H9 (cell line): ENCODE results near the gene ANKRD39. TPM values are rescaled to one million over a fixed set of nuclear protein-coding genes. Genes with fewer than 3 reads are reported as not detected.

ENCODE experiments used
- DNase-seq: peaks from one replicate; pipeline ENCODE4 v3.0.0-alpha.2; 2017
- H2AFZ ChIP-seq: one replicate; pipeline ENCODE4 v1.6.1; 2013; ENCODE audit warnings: mild to moderate bottlenecking, low read length, control low read depth, moderate library complexity
- H2AK5ac ChIP-seq: 2 replicates; pipeline ENCODE4 v1.6.1; 2013; ENCODE audit warnings: low read length, control low read depth, mixed read lengths; ENCODE audit not compliant: insufficient read length
- H2BK120ac ChIP-seq: one replicate; pipeline ENCODE4 v1.6.1; 2013; ENCODE audit warnings: low read depth, mild to moderate bottlenecking, low read length, control low read depth, inconsistent platforms; ENCODE audit not compliant: poor library complexity, severe bottlenecking
- H2BK12ac ChIP-seq: 2 replicates; pipeline ENCODE4 v1.6.1; 2013; ENCODE audit warnings: low read length, control low read depth, mixed read lengths, low read depth; ENCODE audit not compliant: insufficient read length
- H2BK15ac ChIP-seq: 2 replicates; pipeline ENCODE4 v1.6.1; 2013; ENCODE audit warnings: low read depth, low read length, control low read depth
- H2BK20ac ChIP-seq: one replicate; pipeline ENCODE4 v1.6.1; 2013; ENCODE audit warnings: low read depth, mild to moderate bottlenecking, low read length, control low read depth, inconsistent platforms; ENCODE audit not compliant: poor library complexity, severe bottlenecking
- H2BK5ac ChIP-seq: 2 replicates; pipeline ENCODE4 v1.6.1; 2013; ENCODE audit warnings: low read length, control low read depth, mixed read lengths; ENCODE audit not compliant: insufficient read length
- H3K14ac ChIP-seq: 2 replicates; pipeline ENCODE4 v1.6.1; 2013; ENCODE audit warnings: low read length, control low read depth; ENCODE audit not compliant: insufficient read depth
- H3K18ac ChIP-seq: 2 replicates; pipeline ENCODE4 v1.6.1; 2013; ENCODE audit warnings: low read depth, mild to moderate bottlenecking, mixed read lengths, low read length, control low read depth; ENCODE audit not compliant: insufficient read length
- H3K23ac ChIP-seq: 2 replicates; pipeline ENCODE4 v1.6.1; 2013; ENCODE audit warnings: low read length, control low read depth, mixed read lengths, low read depth; ENCODE audit not compliant: insufficient read length
- H3K23me2 ChIP-seq: 2 replicates; pipeline ENCODE4 v1.6.1; 2013; ENCODE audit warnings: low read depth, mild to moderate bottlenecking, mixed read lengths, low read length, control low read depth; ENCODE audit not compliant: insufficient read length, poor library complexity, severe bottlenecking
- H3K27ac ChIP-seq: 2 replicates; pipeline ENCODE4 v1.5.1; 2013; ENCODE audit warnings: low read length, control low read depth, mixed read lengths, low read depth; ENCODE audit not compliant: insufficient read length
- H3K27me3 ChIP-seq: 2 replicates; pipeline ENCODE4 v1.6.1; 2013; ENCODE audit warnings: low read length, control low read depth, inconsistent platforms; ENCODE audit not compliant: insufficient read depth
- H3K4ac ChIP-seq: 2 replicates; pipeline ENCODE4 v1.6.1; 2013; ENCODE audit warnings: low read depth, mild to moderate bottlenecking, control low read depth, inconsistent platforms, low read length, moderate library complexity
- H3K4me1 ChIP-seq: 2 replicates; pipeline ENCODE4 v1.6.1; 2013; ENCODE audit warnings: low read length, control low read depth, inconsistent platforms; ENCODE audit not compliant: insufficient read depth
- H3K4me2 ChIP-seq: 2 replicates; pipeline ENCODE4 v1.6.1; 2013; ENCODE audit warnings: low read length, control low read depth, mixed read lengths; ENCODE audit not compliant: insufficient read length, insufficient read depth
- H3K56ac ChIP-seq: 2 replicates; pipeline ENCODE4 v1.6.1; 2013; ENCODE audit warnings: low read depth, mild to moderate bottlenecking, mixed read lengths, low read length, control low read depth; ENCODE audit not compliant: insufficient read length
- H3K79me1 ChIP-seq: 2 replicates; pipeline ENCODE4 v1.6.1; 2013; ENCODE audit warnings: low read depth, mild to moderate bottlenecking, moderate library complexity, low read length, control low read depth, inconsistent platforms; ENCODE audit not compliant: insufficient read depth, poor library complexity, severe bottlenecking
- H3K79me2 ChIP-seq: 2 replicates; pipeline ENCODE4 v1.6.1; 2013; ENCODE audit warnings: low read length, control low read depth, inconsistent platforms; ENCODE audit not compliant: insufficient read depth
- H3K9ac ChIP-seq: 2 replicates; pipeline ENCODE4 v1.6.1; 2013; ENCODE audit warnings: low read length, control low read depth, mixed read lengths; ENCODE audit not compliant: insufficient read length; ENCODE audit errors: extremely low read depth
- H3K9me3 ChIP-seq: one replicate; pipeline ENCODE4 v1.6.1; 2013; ENCODE audit warnings: low read depth, low read length, inconsistent platforms; ENCODE audit not compliant: control insufficient read depth
- H3T11ph ChIP-seq: one replicate; pipeline ENCODE4 v1.6.1; 2013; ENCODE audit warnings: mild to moderate bottlenecking, low read length, control low read depth, inconsistent platforms
- H4K20me1 ChIP-seq: one replicate; pipeline ENCODE4 v1.6.1; 2013; ENCODE audit not compliant: control insufficient read depth, insufficient read length, insufficient read depth
- H4K5ac ChIP-seq: 2 replicates; pipeline ENCODE4 v1.6.1; 2013; ENCODE audit warnings: low read depth, mild to moderate bottlenecking, mixed read lengths, low read length, control low read depth; ENCODE audit not compliant: insufficient read length
- H4K8ac ChIP-seq: replicated peaks from 2 replicates; pipeline ENCODE4 v1.6.1; 2013; ENCODE audit warnings: low read length, control low read depth, mixed read lengths, low read depth; ENCODE audit not compliant: insufficient read length
- H4K91ac ChIP-seq: 2 replicates; pipeline ENCODE4 v1.6.1; 2013; ENCODE audit warnings: low read depth, mild to moderate bottlenecking, moderate library complexity, mixed read lengths, low read length, control low read depth; ENCODE audit not compliant: insufficient read length
- H3K27ac Mint-ChIP-seq, 3 experiments: 2 replicates in 2 of 3; 3 replicates in 1 of 3; pipeline ENCODE4 v1.8.0; 2020 to 2021; ENCODE audit warnings: mixed read lengths in 3 of 3, mild to moderate bottlenecking in 1 of 3, moderate library complexity in 1 of 3
- H3K27me3 Mint-ChIP-seq: 2 replicates; pipeline ENCODE4 v1.8.0; 2021; ENCODE audit warnings: low read depth, mild to moderate bottlenecking, moderate library complexity, mixed read lengths
- H3K36me3 Mint-ChIP-seq, 3 experiments: 2 replicates in 2 of 3; 3 replicates in 1 of 3; pipeline ENCODE4 v1.8.0; 2020 to 2021; ENCODE audit warnings: low read depth in 3 of 3, mixed read lengths in 3 of 3; ENCODE audit not compliant: insufficient read depth in 1 of 3
- H3K4me1 Mint-ChIP-seq, 2 experiments: 2 replicates each; pipeline ENCODE4 v1.8.0; 2020; ENCODE audit warnings: mixed read lengths in 2 of 2
- H3K4me3 Mint-ChIP-seq, 2 experiments: 2 replicates in 1 of 2; 3 replicates in 1 of 2; pipeline ENCODE4 v1.8.0; 2020 to 2021; ENCODE audit warnings: mild to moderate bottlenecking in 2 of 2, mixed read lengths in 2 of 2, moderate library complexity in 1 of 2
- H3K9me3 Mint-ChIP-seq, 2 experiments: 2 replicates in 1 of 2; 3 replicates in 1 of 2; pipeline ENCODE4 v1.8.0; 2020; ENCODE audit warnings: mild to moderate bottlenecking in 2 of 2, mixed read lengths in 2 of 2, moderate library complexity in 1 of 2
- CTCF ChIP-seq: fragments of 200-600 bp; sonication (generic); conservative IDR thresholded peaks from 3 replicates; pipeline ENCODE4 v1.8.0; 2021; ENCODE audit warnings: antibody characterized with exemption, mild to moderate bottlenecking
- WGBS: extraction: QIAGEN DNeasy Blood & Tissue Kit; methylation state at CpG from one replicate; pipeline ENCODE4 v1.1.7; 2013; ENCODE audit warnings: missing lambda C conversion rate, low lambda C conversion rate, mixed read lengths; ENCODE audit not compliant: insufficient read length; ENCODE audit errors: extremely low coverage; 5-methylcytosine and 5-hydroxymethylcytosine counted together
- total RNA-seq: library from RNA; stranded (reverse); gene quantifications from 2 replicates; pipeline ENCODE4 v1.2.1, GENCODE V29; 2021

The ANKRD39 gene
- total RNA-seq, 1 experiment from 2014 or later, result 13.0 TPM

DNA sequence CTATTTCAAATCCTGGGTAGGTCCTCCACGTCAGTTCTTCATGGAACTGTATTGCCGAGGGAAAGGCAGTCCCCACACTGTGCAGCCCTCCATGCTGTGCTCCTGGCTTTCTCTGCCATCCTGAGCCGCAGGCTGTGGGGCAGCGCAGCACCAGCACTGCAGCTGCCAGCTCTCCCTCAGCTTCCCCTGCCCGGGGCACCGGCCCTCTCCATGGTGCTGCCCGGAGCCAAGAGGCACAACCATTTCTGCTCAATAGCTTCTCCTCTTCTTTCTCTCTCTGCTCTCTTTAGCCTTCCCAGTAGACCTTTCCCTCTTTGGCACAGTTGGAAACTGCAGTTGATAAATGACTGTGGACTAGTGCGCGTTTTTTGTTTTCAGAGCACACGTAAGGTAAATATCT is 26.1 kb downstream of the ANKRD39 start:
- Histone ChIP-seq H3K4ac (no peak overlapping the region), H3K9ac (no peak overlapping the region), H4K8ac (no peak overlapping the region), H3K14ac (no peak overlapping the region), H2BK120ac (no peak overlapping the region), H3K18ac (no peak overlapping the region), H3K4me2 (no peak overlapping the region), H3T11ph (no peak overlapping the region), H4K5ac (no peak overlapping the region), H4K20me1 (no peaks in the 10 kb centered on the region), H3K79me2 (no peaks in the 10 kb centered on the region), H2BK15ac (no peak overlapping the region), H4K91ac (no peak overlapping the region), H3K4me1 (no peaks in the 10 kb centered on the region), H3K56ac (no peak overlapping the region), H3K27me3 (no peaks in the 10 kb centered on the region), H2BK12ac (no peak overlapping the region), H3K79me1 (no peaks in the 10 kb centered on the region), H3K23ac (no peak overlapping the region), H2BK5ac (no peak overlapping the region), H2BK20ac (no peak overlapping the region), H3K9me3 (no peaks in the 10 kb centered on the region), H3K27ac (no peak overlapping the region), H2AFZ (no peak overlapping the region), H2AK5ac (no peak overlapping the region), H3K23me2 (no peaks in the 10 kb centered on the region)
- H3K4me1 Mint-ChIP-seq, result peaks cover 21 to 22% of the 10 kb centered on the region in 2 experiments
- no peaks in the 10 kb centered on the region for H3K9me3 Mint-ChIP-seq
- H3K27me3 Mint-ChIP-seq, result no peaks in the 10 kb centered on the region
- H3K4me3 Mint-ChIP-seq, result no peak overlapping the region
- no CpG with 5 or more reads among the region's 10 CpGs for WGBS
- H3K27ac Mint-ChIP-seq, result peak overlapping the region in 2 of 3 experiments; percentile 97 to 98; a peak in 2 of 7 replicates
- no peak for DNase-seq
- TF ChIP-seq CTCF, result no peak
- peaks cover 36 to 80% (median 68%) of the 10 kb centered on the region in 3 experiments for H3K36me3 Mint-ChIP-seq
